ENCODE results near the gene SLC35F1.
"Not testable (repeated sequence)": the region's sequence is repeated elsewhere in the genome, so short reads cannot be mapped to it uniquely, and the experiment has no call there.

SLC35F1 gene

GRCh38 chr6:117906958-117907600, at the start of gene SLC35F1:
TSS of gene SLC35F1 (plus strand) at chr6:117907264.
- DNase-seq (ENCODE audit: low read depth): no peak

- not testable (repeated sequence) for DNase-seq (ENCODE audit: low read depth)
Measured at GRCh38 chr6:117858601-117859000, 48.5 kb upstream of the SLC35F1 start.

GRCh38 chr6:117861545-117861944, 45.5 kb upstream of the SLC35F1 start:
- DNase-seq (ENCODE audit: low read depth): no peak

GRCh38 chr6:117866561-117866960, 40.5 kb upstream of the SLC35F1 start:
- no peak for DNase-seq (ENCODE audit: low read depth)

GRCh38 chr6:117870486-117871242, 36.4 kb upstream of the SLC35F1 start:
- no peak for DNase-seq (ENCODE audit: low read depth)

GRCh38 chr6:117880824-117881223, 26.2 kb upstream of the SLC35F1 start:
- no peak for DNase-seq (ENCODE audit: low read depth)

- DNase-seq (ENCODE audit: low read depth): no peak
Measured at GRCh38 chr6:117890172-117890571, 16.9 kb upstream of the SLC35F1 start.

- no peak for DNase-seq (ENCODE audit: low read depth)
Measured at GRCh38 chr6:117906507-117906957, 532 bp upstream of the SLC35F1 start.

GRCh38 chr6:117907601-117908245, 659 bp downstream of the SLC35F1 start:
- DNase-seq (ENCODE audit: low read depth): no peak

GRCh38 chr6:117908246-117909068, 1.4 kb downstream of the SLC35F1 start:
- DNase-seq (ENCODE audit: low read depth): no peak

- DNase-seq (ENCODE audit: low read depth): no peak
Measured at GRCh38 chr6:117909638-117910037, 2.6 kb downstream of the SLC35F1 start.

- no peak for DNase-seq (ENCODE audit: low read depth)
Measured at GRCh38 chr6:117910549-117910948, 3.5 kb downstream of the SLC35F1 start.

GRCh38 chr6:117911150-117911549, 4.1 kb downstream of the SLC35F1 start:
- no peak for DNase-seq (ENCODE audit: low read depth)

- no peak for DNase-seq (ENCODE audit: low read depth)
Measured at GRCh38 chr6:117911660-117912059, 4.6 kb downstream of the SLC35F1 start.

- no peak for DNase-seq (ENCODE audit: low read depth)
Measured at GRCh38 chr6:117915846-117916245, 8.8 kb downstream of the SLC35F1 start.

- DNase-seq (ENCODE audit: low read depth): no peak
Measured at GRCh38 chr6:117916483-117916882, 9.4 kb downstream of the SLC35F1 start.

GRCh38 chr6:117917176-117917575, 10.1 kb downstream of the SLC35F1 start:
- no peak for DNase-seq (ENCODE audit: low read depth)

GRCh38 chr6:117918454-117918853, 11.4 kb downstream of the SLC35F1 start:
- DNase-seq (ENCODE audit: low read depth): no peak

GRCh38 chr6:117919275-117919674, 12.2 kb downstream of the SLC35F1 start:
- no peak for DNase-seq (ENCODE audit: low read depth)

GRCh38 chr6:117919775-117920729, 13.0 kb downstream of the SLC35F1 start:
- DNase-seq (ENCODE audit: low read depth): no peak

- DNase-seq (ENCODE audit: low read depth): no peak
Measured at GRCh38 chr6:117924690-117925089, 17.6 kb downstream of the SLC35F1 start.

All from activated T-cell treated with anti-CD3 and anti-CD28 coated beads for 24 hours (primary cell).